ENCODE results near the gene KRTAP4-8. TPM values are rescaled to one million over a fixed set of nuclear protein-coding genes. Genes with fewer than 3 reads are reported as not detected.
"Not testable (repeated sequence)": the region's sequence is repeated elsewhere in the genome, so short reads cannot be mapped to it uniquely, and the experiment has no call there.

KRTAP4-8 gene
- polyA plus RNA-seq, 1 donor: not detected

DNA sequence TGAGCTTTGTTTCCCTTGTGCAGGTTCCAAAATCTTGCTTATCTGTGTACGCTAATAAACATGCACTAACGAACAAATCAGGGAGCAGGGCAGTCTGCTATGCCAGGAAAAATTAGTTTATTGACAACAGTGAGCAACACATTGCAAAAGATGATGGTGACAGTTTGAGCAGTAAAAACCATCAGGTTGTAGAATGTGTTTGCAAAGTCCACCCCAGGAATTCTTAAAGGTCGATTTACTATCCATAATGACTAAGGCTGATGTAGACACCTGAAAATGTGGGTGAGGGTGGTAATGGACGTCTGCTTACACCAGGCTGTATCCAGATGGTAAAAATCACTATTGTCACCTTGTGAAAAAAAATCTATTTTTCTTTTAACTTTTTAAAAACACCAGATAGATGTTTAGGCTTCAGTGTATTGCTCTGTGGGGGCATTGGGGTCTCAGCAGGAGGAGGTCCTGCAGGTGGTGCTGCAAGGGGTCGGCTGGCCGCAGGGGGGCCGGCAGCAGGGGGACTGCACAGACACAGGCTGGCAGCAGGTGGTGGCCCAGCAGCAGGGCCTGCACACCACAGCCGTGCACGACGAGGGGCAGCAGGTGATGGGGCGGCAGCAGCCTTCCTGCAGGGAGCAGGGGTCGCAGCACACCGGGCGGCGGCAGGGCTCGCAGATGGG lies 32.8 kb downstream of the KRTAP4-8 start:
- not testable (repeated sequence) for DNase-seq; H3K4me1 ChIP-seq (ENCODE audit: control insufficient read depth, insufficient read depth, low read length); H3K36me3 ChIP-seq (ENCODE audit: control insufficient read depth, insufficient read depth, low read length); H3K27ac ChIP-seq (ENCODE audit: low read length); H3K9me3 ChIP-seq (ENCODE audit: control insufficient read depth, low read depth, low read length); H3K4me3 ChIP-seq (ENCODE audit: low read length)
- WGBS (ENCODE audit: insufficient coverage, low lambda C conversion rate): no CpG with 5 or more reads among the region's 16 CpGs
- peaks cover 13% of the 10 kb centered on the region for H3K27me3 ChIP-seq (ENCODE audit: control insufficient read depth, insufficient read depth, low read length)

DNA sequence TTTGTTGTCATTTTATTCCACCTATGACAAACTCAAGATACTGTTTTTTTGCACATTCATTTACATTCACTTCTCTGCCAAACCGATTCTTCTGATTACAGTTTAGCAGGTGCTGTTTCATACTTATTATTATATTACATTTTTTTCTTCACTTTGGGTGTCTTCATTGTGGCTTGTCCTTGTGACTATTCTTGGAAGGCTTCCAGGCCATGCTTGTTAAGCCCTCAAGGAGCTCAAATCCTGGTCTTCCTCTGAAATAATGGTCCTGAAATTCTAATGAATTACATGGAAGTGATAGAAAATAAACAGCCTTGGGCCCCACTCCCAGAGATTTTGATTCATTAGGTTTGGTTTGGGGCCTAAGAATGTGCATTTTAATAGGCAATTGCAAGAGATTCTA lies 33.6 kb downstream of the KRTAP4-8 start:
- WGBS (ENCODE audit: insufficient coverage, low lambda C conversion rate): 100% methylated on average over 1 of the region's 1 CpG
- no peak overlapping the region for H3K27ac ChIP-seq (ENCODE audit: low read length)
- no peak for DNase-seq
- no peak overlapping the region for H3K4me3 ChIP-seq (ENCODE audit: low read length)
- H3K27me3 ChIP-seq (ENCODE audit: control insufficient read depth, insufficient read depth, low read length): peaks cover 18% of the 10 kb centered on the region
- H3K4me1 ChIP-seq (ENCODE audit: control insufficient read depth, insufficient read depth, low read length): no peaks in the 10 kb centered on the region
- H3K36me3 ChIP-seq (ENCODE audit: control insufficient read depth, insufficient read depth, low read length): no peaks in the 10 kb centered on the region
- no peaks in the 10 kb centered on the region for H3K9me3 ChIP-seq (ENCODE audit: control insufficient read depth, low read depth, low read length)

DNA sequence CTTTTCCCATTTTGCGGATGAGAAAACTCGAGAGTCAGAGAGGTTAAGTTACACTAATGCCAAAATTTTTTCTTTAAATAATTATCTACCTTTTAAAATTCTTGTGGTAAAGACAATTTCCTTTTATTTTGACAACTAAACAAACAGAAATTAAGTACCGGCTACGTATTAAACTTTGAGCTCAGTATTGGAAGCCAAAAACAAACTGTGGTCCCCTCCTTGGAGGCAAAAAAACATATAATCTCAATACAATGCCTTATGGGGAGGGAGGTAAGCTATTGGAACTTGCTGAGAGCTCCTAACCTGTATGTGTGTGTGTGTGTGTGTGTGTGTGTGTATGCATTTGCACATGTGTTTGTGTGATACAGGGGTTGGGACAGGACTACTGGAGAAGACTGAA lies 34.5 kb downstream of the KRTAP4-8 start:
- Histone ChIP-seq H3K9me3 (ENCODE audit: control insufficient read depth, low read depth, low read length) (no peaks in the 10 kb centered on the region), H3K4me1 (ENCODE audit: control insufficient read depth, insufficient read depth, low read length) (no peaks in the 10 kb centered on the region), H3K27me3 (ENCODE audit: control insufficient read depth, insufficient read depth, low read length) (peaks cover 23% of the 10 kb centered on the region), H3K27ac (ENCODE audit: low read length) (no peak overlapping the region), H3K4me3 (ENCODE audit: low read length) (no peak overlapping the region), H3K36me3 (ENCODE audit: control insufficient read depth, insufficient read depth, low read length) (no peaks in the 10 kb centered on the region)
- DNase-seq: no peak
- no CpG with 5 or more reads among the region's 4 CpGs for WGBS (ENCODE audit: insufficient coverage, low lambda C conversion rate)

DNA sequence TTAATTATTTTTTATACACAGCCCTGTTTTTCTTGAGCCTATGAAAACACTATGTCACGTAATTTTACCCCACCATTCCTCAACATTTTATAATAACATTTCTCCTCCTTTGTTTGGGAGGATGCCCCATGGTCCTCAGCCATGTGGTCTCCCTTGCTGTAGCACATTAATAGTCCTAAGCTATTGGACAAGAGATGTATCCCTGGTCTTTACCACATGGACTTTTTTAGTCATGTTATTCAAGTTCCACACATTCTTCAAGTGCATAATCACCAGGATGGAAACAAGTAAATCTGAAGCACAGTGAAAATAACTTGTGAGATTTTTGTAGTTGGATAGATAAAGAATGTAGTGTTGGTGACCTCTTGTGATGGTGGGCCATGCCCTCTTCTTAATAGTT lies 36.0 kb downstream of the KRTAP4-8 start:
- Histone ChIP-seq H3K27ac (ENCODE audit: low read length) (no peak overlapping the region), H3K4me3 (ENCODE audit: low read length) (no peak overlapping the region), H3K9me3 (ENCODE audit: control insufficient read depth, low read depth, low read length) (no peaks in the 10 kb centered on the region), H3K27me3 (ENCODE audit: control insufficient read depth, insufficient read depth, low read length) (peaks cover 24% of the 10 kb centered on the region), H3K36me3 (ENCODE audit: control insufficient read depth, insufficient read depth, low read length) (no peaks in the 10 kb centered on the region), H3K4me1 (ENCODE audit: control insufficient read depth, insufficient read depth, low read length) (no peaks in the 10 kb centered on the region)
- 75% methylated on average over 1 of the region's 1 CpG for WGBS (ENCODE audit: insufficient coverage, low lambda C conversion rate)
- no peak for DNase-seq

DNA sequence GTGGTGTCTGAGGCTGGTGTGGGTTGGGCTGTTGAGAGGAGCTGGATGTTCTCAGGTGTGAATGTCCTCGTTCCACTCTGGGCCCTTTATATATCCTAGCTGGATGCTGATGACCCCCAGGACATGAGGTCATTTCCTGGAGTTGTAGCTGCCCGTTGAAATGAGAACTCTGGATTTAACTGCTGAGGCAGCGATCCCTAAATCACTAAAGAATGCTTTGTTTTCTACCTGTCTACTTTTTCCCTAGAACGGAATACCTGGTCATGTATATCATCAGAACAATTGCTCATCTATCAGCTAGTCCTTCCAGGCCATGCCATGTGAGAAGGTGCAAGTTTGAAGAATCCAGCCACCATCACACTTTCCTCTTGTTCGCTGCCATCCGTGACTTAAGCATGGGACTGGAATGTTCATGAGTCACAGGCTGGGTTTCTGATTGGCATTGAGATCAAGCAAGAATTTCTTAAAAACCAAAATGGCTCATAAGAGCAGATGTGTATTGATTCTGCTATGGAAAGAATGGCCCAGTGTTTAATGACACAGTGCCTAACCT lies 37.8 kb downstream of the KRTAP4-8 start, which contains the start of gene KRTAP2-3:
Gene KRTAP2-3, minus strand, starts transcription at position 63 of the 553 bp plus-strand sequence. CDS start 64 bp downstream, outside the sequence.
- DNase-seq: no peak
- no peaks in the 10 kb centered on the region for H3K9me3 ChIP-seq (ENCODE audit: control insufficient read depth, low read depth, low read length)
- H3K36me3 ChIP-seq (ENCODE audit: control insufficient read depth, insufficient read depth, low read length): no peaks in the 10 kb centered on the region
- no peaks in the 10 kb centered on the region for H3K4me1 ChIP-seq (ENCODE audit: control insufficient read depth, insufficient read depth, low read length)
- peaks cover 24% of the 10 kb centered on the region for H3K27me3 ChIP-seq (ENCODE audit: control insufficient read depth, insufficient read depth, low read length)
- H3K4me3 ChIP-seq (ENCODE audit: low read length): no peak within 1 kb of the TSS
- WGBS (ENCODE audit: insufficient coverage, low lambda C conversion rate): no CpG with 5 or more reads among the region's 6 CpGs
- H3K27ac ChIP-seq (ENCODE audit: low read length): no peak within 1 kb of the TSS

DNA sequence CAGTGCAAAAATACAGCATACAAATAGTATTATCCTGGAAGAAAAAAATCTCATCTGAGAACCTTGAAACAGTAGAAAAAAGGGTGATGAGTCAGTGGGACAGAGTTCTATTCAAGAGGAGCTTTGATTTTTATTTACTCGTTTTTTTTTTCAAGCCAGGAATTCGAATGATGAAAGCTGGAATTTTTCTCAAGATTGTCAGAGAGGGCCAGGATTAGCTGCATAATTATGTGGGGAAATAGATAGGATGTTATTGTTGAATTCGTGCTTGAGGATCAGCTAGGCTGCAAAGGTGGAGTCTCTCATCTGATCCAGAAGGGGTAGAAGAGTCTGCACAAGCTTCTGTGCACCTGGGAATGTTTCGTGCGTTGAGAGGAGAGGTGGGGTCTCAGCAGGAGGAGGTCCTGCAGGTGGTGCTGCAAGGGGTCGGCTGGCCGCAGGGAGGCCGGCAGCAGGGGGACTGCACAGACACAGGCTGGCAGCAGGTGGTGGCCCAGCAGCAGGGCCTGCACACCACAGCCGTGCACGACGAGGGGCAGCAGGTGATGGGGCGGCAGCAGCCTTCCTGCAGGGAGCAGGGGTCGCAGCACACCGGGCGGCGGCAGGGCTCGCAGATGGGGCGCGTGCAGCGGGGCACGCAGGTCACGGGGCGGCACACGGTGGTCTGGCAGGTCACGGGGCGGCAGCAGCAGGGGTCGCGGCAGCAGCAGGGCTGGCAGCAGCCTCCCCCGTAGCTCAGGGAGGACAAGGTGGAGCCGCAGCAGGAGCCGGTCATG lies 38.5 kb downstream of the KRTAP4-8 start:
- not testable (repeated sequence) for H3K36me3 ChIP-seq (ENCODE audit: control insufficient read depth, insufficient read depth, low read length); DNase-seq; H3K4me1 ChIP-seq (ENCODE audit: control insufficient read depth, insufficient read depth, low read length); H3K9me3 ChIP-seq (ENCODE audit: control insufficient read depth, low read depth, low read length); H3K27ac ChIP-seq (ENCODE audit: low read length); H3K4me3 ChIP-seq (ENCODE audit: low read length)
- peaks cover 18% of the 10 kb centered on the region for H3K27me3 ChIP-seq (ENCODE audit: control insufficient read depth, insufficient read depth, low read length)
- WGBS (ENCODE audit: insufficient coverage, low lambda C conversion rate): no CpG with 5 or more reads among the region's 31 CpGs

DNA sequence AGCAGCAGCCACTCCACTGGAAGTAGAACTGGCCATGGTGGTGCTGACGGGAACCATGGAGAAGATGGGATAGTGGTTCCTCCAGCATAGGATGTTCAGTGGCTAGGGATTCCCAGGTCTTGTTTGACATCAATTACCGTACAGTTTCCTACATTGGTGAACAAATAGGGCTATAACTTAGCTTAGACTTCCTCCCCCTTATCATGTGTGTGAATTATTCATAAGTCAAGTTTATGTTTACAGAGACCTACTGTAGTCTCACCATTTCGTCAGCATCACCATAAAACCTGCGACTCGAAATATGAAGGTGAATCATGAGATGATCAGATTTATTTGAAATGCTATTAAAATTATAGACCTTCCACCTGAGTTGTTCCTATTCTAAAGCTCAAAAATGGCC lies 39.2 kb downstream of the KRTAP4-8 start:
- no peak overlapping the region for H3K27ac ChIP-seq (ENCODE audit: low read length)
- WGBS (ENCODE audit: insufficient coverage, low lambda C conversion rate): 83% methylated on average over 1 of the region's 5 CpGs
- H3K4me3 ChIP-seq (ENCODE audit: low read length): no peak overlapping the region

DNA sequence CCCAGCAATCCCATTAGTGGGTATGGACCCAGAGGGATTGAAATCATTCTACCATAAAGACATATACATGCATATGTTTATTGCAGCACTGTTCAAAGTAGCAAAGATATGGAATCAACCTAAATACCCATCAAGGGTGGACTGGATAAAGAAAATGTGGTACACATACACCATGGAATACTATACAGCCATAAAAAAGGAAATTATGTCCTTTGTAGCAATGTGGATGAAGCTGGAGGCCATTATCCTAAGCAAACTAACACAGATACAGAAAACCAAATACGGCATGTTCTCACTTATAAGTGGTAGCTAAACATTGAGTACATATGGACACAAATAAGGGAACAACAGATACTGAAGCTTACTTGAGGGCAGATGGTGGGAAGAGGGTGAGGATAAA lies 40.4 kb downstream of the KRTAP4-8 start:
- DNase-seq: no peak
- no peaks in the 10 kb centered on the region for H3K36me3 ChIP-seq (ENCODE audit: control insufficient read depth, insufficient read depth, low read length)
- no peak overlapping the region for H3K4me3 ChIP-seq (ENCODE audit: low read length)
- no peak overlapping the region for H3K27ac ChIP-seq (ENCODE audit: low read length)
- H3K4me1 ChIP-seq (ENCODE audit: control insufficient read depth, insufficient read depth, low read length): no peaks in the 10 kb centered on the region
- H3K9me3 ChIP-seq (ENCODE audit: control insufficient read depth, low read depth, low read length): no peaks in the 10 kb centered on the region
- peaks cover 16% of the 10 kb centered on the region for H3K27me3 ChIP-seq (ENCODE audit: control insufficient read depth, insufficient read depth, low read length)
- WGBS (ENCODE audit: insufficient coverage, low lambda C conversion rate): no CpG with 5 or more reads among the region's 1 CpG

More for the DNA sequence above, 39.2 kb downstream of the KRTAP4-8 start:
- Histone ChIP-seq H3K4me1 (ENCODE audit: control insufficient read depth, insufficient read depth, low read length) (no peaks in the 10 kb centered on the region), H3K27me3 (ENCODE audit: control insufficient read depth, insufficient read depth, low read length) (peaks cover 16% of the 10 kb centered on the region), H3K9me3 (ENCODE audit: control insufficient read depth, low read depth, low read length) (no peaks in the 10 kb centered on the region), H3K36me3 (ENCODE audit: control insufficient read depth, insufficient read depth, low read length) (no peaks in the 10 kb centered on the region)
- DNase-seq: no peak

DNA sequence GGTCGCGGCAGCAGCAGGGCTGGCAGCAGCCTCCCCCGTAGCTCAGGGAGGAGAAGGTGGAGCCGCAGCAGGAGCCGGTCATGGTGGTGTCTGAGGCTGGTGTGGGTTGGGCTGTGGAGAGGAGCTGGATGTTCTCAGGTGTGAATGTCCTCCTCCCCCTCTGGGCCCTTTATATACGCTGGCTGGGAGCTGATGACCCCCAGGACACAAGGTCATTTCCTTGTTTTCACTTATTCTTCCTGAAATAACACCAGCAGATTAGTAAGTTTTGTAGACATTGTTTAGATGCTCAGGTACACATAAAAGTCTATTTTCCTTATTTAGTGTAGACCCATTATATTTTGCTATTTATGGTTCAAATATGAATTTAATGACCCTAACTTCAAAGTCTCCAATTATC lies 42.8 kb downstream of the KRTAP4-8 start, which contains the start of gene KRTAP2-2:
Gene KRTAP2-2, minus strand, starts transcription at position 101 of the 400 bp plus-strand sequence. Its CDS starts 19 bp downstream, at position 82.
- not testable (repeated sequence) for H3K4me3 ChIP-seq (ENCODE audit: low read length); H3K9me3 ChIP-seq (ENCODE audit: control insufficient read depth, low read depth, low read length); H3K4me1 ChIP-seq (ENCODE audit: control insufficient read depth, insufficient read depth, low read length); H3K36me3 ChIP-seq (ENCODE audit: control insufficient read depth, insufficient read depth, low read length); H3K27ac ChIP-seq (ENCODE audit: low read length); DNase-seq
- H3K27me3 ChIP-seq (ENCODE audit: control insufficient read depth, insufficient read depth, low read length): peaks cover 14% of the 10 kb centered on the region
- WGBS (ENCODE audit: insufficient coverage, low lambda C conversion rate): no CpG with 5 or more reads among the region's 6 CpGs

DNA sequence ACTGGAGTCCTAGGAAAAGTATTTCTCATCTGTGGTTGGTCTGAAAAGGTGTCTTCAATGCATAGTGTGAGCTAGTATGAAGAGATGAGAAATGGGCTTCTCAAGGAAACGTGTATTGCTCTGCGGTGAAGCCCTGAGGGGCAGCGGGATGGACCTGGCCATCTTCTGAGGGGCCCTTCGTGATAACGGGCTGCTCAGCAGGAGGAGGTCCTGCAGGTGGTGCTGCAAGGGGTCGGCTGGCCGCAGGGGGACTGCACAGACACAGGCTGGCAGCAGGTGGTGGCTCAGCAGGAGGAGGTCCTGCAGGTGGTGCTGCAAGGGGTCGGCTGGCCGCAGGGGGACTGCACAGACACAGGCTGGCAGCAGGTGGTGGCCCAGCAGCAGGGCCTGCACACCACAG lies 43.4 kb downstream of the KRTAP4-8 start:
- H3K27ac ChIP-seq (ENCODE audit: low read length); H3K4me3 ChIP-seq (ENCODE audit: low read length); H3K36me3 ChIP-seq (ENCODE audit: control insufficient read depth, insufficient read depth, low read length); DNase-seq; H3K9me3 ChIP-seq (ENCODE audit: control insufficient read depth, low read depth, low read length); H3K4me1 ChIP-seq (ENCODE audit: control insufficient read depth, insufficient read depth, low read length): not testable (repeated sequence)
- H3K27me3 ChIP-seq (ENCODE audit: control insufficient read depth, insufficient read depth, low read length): peaks cover 11% of the 10 kb centered on the region
- no CpG with 5 or more reads among the region's 9 CpGs for WGBS (ENCODE audit: insufficient coverage, low lambda C conversion rate)
